Left forelimb (tissue), 1 donor: ENCODE data around the gene CHDH.

Experiments used
- DNase-seq: peaks from one replicate; pipeline ENCODE4 v3.0.0-alpha.2; 2018; ENCODE audit warnings: low spot score

The CHDH gene

GRCh38 chr3:53846134-53846850 is at the start of gene CHDH, which contains the start of gene IL17RB:
Gene CHDH (minus strand): TSS chr3:53846419. CDS start chr3:53824008, 22,411 bp downstream.
Gene IL17RB (plus strand): TSS chr3:53846568. CDS start chr3:53846589, 21 bp downstream.
- DNase-seq = no peak

- DNase-seq = no peak
These were observed 46.0 kb upstream of the CHDH start for GRCh38 chr3:53892286-53892637.

- DNase-seq = peak; percentile 98
These were observed 45.5 kb upstream of the CHDH start, which contains the start of gene SELENOK for GRCh38 chr3:53891497-53892285. Gene SELENOK (minus strand): TSS chr3:53891859.

GRCh38 chr3:53890726-53891475 is 44.7 kb upstream of the CHDH start:
- DNase-seq = no peak

GRCh38 chr3:53888232-53888631 is 42.0 kb upstream of the CHDH start:
- no peak for DNase-seq

- DNase-seq = no peak
These were observed 41.2 kb upstream of the CHDH start for GRCh38 chr3:53887446-53887845.

- DNase-seq = no peak
These were observed 39.0 kb upstream of the CHDH start for GRCh38 chr3:53885239-53885638.

- DNase-seq = no peak
These were observed 38.4 kb upstream of the CHDH start for GRCh38 chr3:53884623-53885022.

- DNase-seq = no peak
These were observed 36.8 kb upstream of the CHDH start for GRCh38 chr3:53883008-53883407.

- peak; percentile 95 for DNase-seq
These were observed 35.7 kb upstream of the CHDH start, which contains the start of gene ACTR8 for GRCh38 chr3:53881691-53882593. Gene ACTR8 (minus strand): TSS chr3:53882152. CDS start chr3:53882101, 51 bp downstream.

GRCh38 chr3:53880396-53881345 is 34.5 kb upstream of the CHDH start:
- DNase-seq = no peak

- no peak for DNase-seq
These were observed 19.7 kb upstream of the CHDH start for GRCh38 chr3:53865732-53866499.

GRCh38 chr3:53863145-53863544 is 16.9 kb upstream of the CHDH start:
- DNase-seq = no peak

- DNase-seq = no peak
These were observed 16.0 kb upstream of the CHDH start for GRCh38 chr3:53862241-53862640.

GRCh38 chr3:53860196-53860595 is 14.0 kb upstream of the CHDH start:
- DNase-seq = no peak

- DNase-seq = no peak
These were observed 13.0 kb upstream of the CHDH start for GRCh38 chr3:53859178-53859577.

- no peak for DNase-seq
These were observed 12.0 kb upstream of the CHDH start for GRCh38 chr3:53858096-53858741.

GRCh38 chr3:53856964-53857363 is 10.7 kb upstream of the CHDH start:
- DNase-seq = no peak

- no peak for DNase-seq
These were observed 4.7 kb upstream of the CHDH start for GRCh38 chr3:53850895-53851294.
